K562 (cell line): ENCODE data around the gene PLEKHF1. TPM values are rescaled to one million over a fixed set of nuclear protein-coding genes. Genes with fewer than 3 reads are reported as not detected.

Experiments used
- DDX20 ChIP-seq: fragments of 450-650 bp; IDR thresholded peaks from 2 replicates; pipeline ENCODE4 v1.6.1; 2016; ENCODE audit warnings: missing genetic modification characterization, low read depth, mild to moderate bottlenecking, missing compliant biosample characterization, moderate library complexity
- GMEB1 ChIP-seq: fragments of 250-450 bp; sonication (Bioruptor Pico); IDR thresholded peaks from 2 replicates; pipeline ENCODE4 v1.4.0; 2020; ENCODE audit warnings: mild to moderate bottlenecking
- HOXB6 ChIP-seq: fragments of 250-450 bp; sonication (Bioruptor Pico); IDR thresholded peaks from 2 replicates; pipeline ENCODE4 v1.5.1; 2022; ENCODE audit warnings: mild to moderate bottlenecking, borderline replicate concordance
- KLF1 ChIP-seq: fragments of 450-650 bp; IDR thresholded peaks from 2 replicates; pipeline ENCODE4 v1.6.1; 2016; ENCODE audit warnings: missing genetic modification characterization, missing compliant biosample characterization
- KLF6 ChIP-seq: fragments of 250-450 bp; sonication (Bioruptor Pico); IDR thresholded peaks from 2 replicates; pipeline ENCODE4 v1.4.0; 2020; ENCODE audit warnings: mild to moderate bottlenecking, moderate library complexity, borderline replicate concordance
- MTA3 ChIP-seq: fragments of 450-650 bp; formaldehyde crosslinking; IDR thresholded peaks from 2 replicates; pipeline ENCODE4 v1.6.1; 2017; ENCODE audit warnings: mild to moderate bottlenecking, borderline replicate concordance
- NCOA1 ChIP-seq: fragments of 450-650 bp; IDR thresholded peaks from 2 replicates; pipeline ENCODE4 v1.6.1; 2016; ENCODE audit warnings: low read depth
- PHF21A ChIP-seq: fragments of 450-650 bp; IDR thresholded peaks from 2 replicates; pipeline ENCODE4 v1.6.1; 2017; ENCODE audit warnings: low read depth, borderline replicate concordance
- POLR2AphosphoS2 ChIP-seq: IDR thresholded peaks from 2 replicates; pipeline ENCODE4 v1.6.1; 2012; ENCODE audit warnings: low read length, improper control_type of control experiment
- SFPQ ChIP-seq: fragments of 200-400 bp; formaldehyde crosslinking; IDR thresholded peaks from 2 replicates; pipeline ENCODE4 v1.6.1; 2017; ENCODE audit warnings: mild to moderate bottlenecking, low read depth, low read length, moderate library complexity
- SMARCB1 ChIP-seq: IDR thresholded peaks from 2 replicates; pipeline ENCODE4 v1.6.1; 2011; ENCODE audit warnings: improper control_type of control experiment, low read depth; ENCODE audit not compliant: insufficient read length
- SREBF2 ChIP-seq: sonication (generic); formaldehyde crosslinking; IDR thresholded peaks from 2 replicates; pipeline ENCODE4 v1.4.0; 2020; ENCODE audit warnings: mild to moderate bottlenecking, missing genetic modification reagents
- TEAD4 ChIP-seq, 2 experiments: sonication (generic) in 1 of 2; formaldehyde crosslinking in 1 of 2; IDR thresholded peaks; 2 replicates each; pipeline versions ENCODE4 v1.6.1 to v1.8.0; 2012 to 2022; ENCODE audit warnings: borderline replicate concordance in 1 of 2, inconsistent platforms in 1 of 2, low read length in 1 of 2, mild to moderate bottlenecking in 1 of 2, missing genetic modification reagents in 1 of 2
- TFAM ChIP-seq: fragments of 250-450 bp; sonication (Bioruptor Pico); conservative IDR thresholded peaks from 2 replicates; pipeline ENCODE4 v1.5.0; 2021; ENCODE audit warnings: mild to moderate bottlenecking, moderate library complexity
- ZNF586 ChIP-seq: fragments of 450-650 bp; formaldehyde crosslinking; conservative IDR thresholded peaks from 2 replicates; pipeline ENCODE4 v1.4.0; 2020; ENCODE audit warnings: mild to moderate bottlenecking, moderate library complexity
- ZNF75A ChIP-seq: fragments of 450-650 bp; formaldehyde crosslinking; IDR thresholded peaks from 2 replicates; pipeline ENCODE4 v1.4.0; 2020; ENCODE audit warnings: mild to moderate bottlenecking
- ZNF76 ChIP-seq: fragments of 250-450 bp; sonication (Bioruptor Pico); IDR thresholded peaks from 2 replicates; pipeline ENCODE4 v1.4.0; 2020; ENCODE audit warnings: mild to moderate bottlenecking, moderate library complexity, borderline replicate concordance
- polyA plus RNA-seq, 8 experiments: library from polyadenylated mRNA; depleted of rRNA in 4 of 8; stranded (reverse) in 5 of 8; unstranded in 3 of 8; fragments of >200 nt; fragmentation: Nextera tagmentation in 2 of 8; fragmentation: Illumina TruSeq in 1 of 8; extraction: Ambion mirVana in 2 of 8; extraction: Trizol in 1 of 8; gene quantifications; 2 replicates each; pipeline versions ENCODE4 v1.2.1 to v1.2.3, GENCODE V29; 2011 to 2014; ENCODE audit warnings: inconsistent platforms in 1 of 8, missing spikeins in 1 of 8
- total RNA-seq, 7 experiments: library from RNA; depleted of rRNA in 6 of 7; stranded (reverse); fragments of >200 nt in 6 of 7; fragmentation: Illumina TruSeq in 2 of 7; extraction: Trizol in 2 of 7; gene quantifications; 2 replicates each; pipeline versions ENCODE4 v1.2.1 to v1.2.3, GENCODE V29; 2011 to 2021; ENCODE audit warnings: low replicate concordance in 1 of 7
- TF ChIP-seq, protein P1 (sequence below): sonication (generic); formaldehyde crosslinking; IDR thresholded peaks from 2 replicates; pipeline ENCODE4 v1.8.1; 2022; ENCODE audit warnings: missing genetic modification reagents
- TF ChIP-seq, protein P2 (sequence below): IDR thresholded peaks from 3 replicates; pipeline ENCODE4 v1.6.1; 2011; ENCODE audit warnings: borderline replicate concordance, mild to moderate bottlenecking, moderate library complexity; ENCODE audit not compliant: insufficient read length; ENCODE audit errors: extremely low read depth

Gene PLEKHF1
- total and polyA plus RNA-seq, 9 of the 15 experiments (the other 6 are each of a cell fraction or from before 2014, with no cell fraction given), result 0.07 to 13.4 (median 3.9) TPM; not detected in 1

- 0 out of 2 replicates have a peak, but pooled peaks have one; percentile 9 for TF ChIP-seq GMEB1 (CRISPR knock-in tag)
- TF ChIP-seq, protein P1, sequence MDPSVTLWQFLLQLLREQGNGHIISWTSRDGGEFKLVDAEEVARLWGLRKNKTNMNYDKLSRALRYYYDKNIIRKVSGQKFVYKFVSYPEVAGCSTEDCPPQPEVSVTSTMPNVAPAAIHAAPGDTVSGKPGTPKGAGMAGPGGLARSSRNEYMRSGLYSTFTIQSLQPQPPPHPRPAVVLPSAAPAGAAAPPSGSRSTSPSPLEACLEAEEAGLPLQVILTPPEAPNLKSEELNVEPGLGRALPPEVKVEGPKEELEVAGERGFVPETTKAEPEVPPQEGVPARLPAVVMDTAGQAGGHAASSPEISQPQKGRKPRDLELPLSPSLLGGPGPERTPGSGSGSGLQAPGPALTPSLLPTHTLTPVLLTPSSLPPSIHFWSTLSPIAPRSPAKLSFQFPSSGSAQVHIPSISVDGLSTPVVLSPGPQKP, result no peak
- no peak for TF ChIP-seq SFPQ
- TF ChIP-seq PHF21A, result peak; percentile 67; the same call in 1 of the 2 replicates
- no peak for TF ChIP-seq TFAM (CRISPR knock-in tag)
- no peak for TF ChIP-seq SMARCB1
- TF ChIP-seq TEAD4 (IDR thresholded peaks at IDR 0.05; ENCODE audit: low read length), result no peak
- TF ChIP-seq TEAD4 (CRISPR knock-in tag; IDR thresholded peaks at IDR 0.05; ENCODE audit: borderline replicate concordance), result peak; percentile 13; the same call in 1 of the 2 replicates
- no peak for TF ChIP-seq HOXB6 (CRISPR knock-in tag)
- TF ChIP-seq KLF1 (tag), result 0 out of 2 replicates have a peak, but pooled peaks have one; percentile 31
- TF ChIP-seq SREBF2 (CRISPR knock-in tag), result no peak
- no peak for TF ChIP-seq ZNF76
- TF ChIP-seq KLF6 (CRISPR knock-in tag), result no peak
- no peak for TF ChIP-seq DDX20 (tag)
- no peak for TF ChIP-seq ZNF586 (CRISPR knock-in tag)
- peak; percentile 2; the same call in 1 of the 2 replicates for TF ChIP-seq NCOA1
- TF ChIP-seq POLR2AphosphoS2, result no peak
- TF ChIP-seq, protein P2, sequence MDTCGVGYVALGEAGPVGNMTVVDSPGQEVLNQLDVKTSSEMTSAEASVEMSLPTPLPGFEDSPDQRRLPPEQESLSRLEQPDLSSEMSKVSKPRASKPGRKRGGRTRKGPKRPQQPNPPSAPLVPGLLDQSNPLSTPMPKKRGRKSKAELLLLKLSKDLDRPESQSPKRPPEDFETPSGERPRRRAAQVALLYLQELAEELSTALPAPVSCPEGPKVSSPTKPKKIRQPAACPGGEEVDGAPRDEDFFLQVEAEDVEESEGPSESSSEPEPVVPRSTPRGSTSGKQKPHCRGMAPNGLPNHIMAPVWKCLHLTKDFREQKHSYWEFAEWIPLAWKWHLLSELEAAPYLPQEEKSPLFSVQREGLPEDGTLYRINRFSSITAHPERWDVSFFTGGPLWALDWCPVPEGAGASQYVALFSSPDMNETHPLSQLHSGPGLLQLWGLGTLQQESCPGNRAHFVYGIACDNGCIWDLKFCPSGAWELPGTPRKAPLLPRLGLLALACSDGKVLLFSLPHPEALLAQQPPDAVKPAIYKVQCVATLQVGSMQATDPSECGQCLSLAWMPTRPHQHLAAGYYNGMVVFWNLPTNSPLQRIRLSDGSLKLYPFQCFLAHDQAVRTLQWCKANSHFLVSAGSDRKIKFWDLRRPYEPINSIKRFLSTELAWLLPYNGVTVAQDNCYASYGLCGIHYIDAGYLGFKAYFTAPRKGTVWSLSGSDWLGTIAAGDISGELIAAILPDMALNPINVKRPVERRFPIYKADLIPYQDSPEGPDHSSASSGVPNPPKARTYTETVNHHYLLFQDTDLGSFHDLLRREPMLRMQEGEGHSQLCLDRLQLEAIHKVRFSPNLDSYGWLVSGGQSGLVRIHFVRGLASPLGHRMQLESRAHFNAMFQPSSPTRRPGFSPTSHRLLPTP, result no peak
- no peak for TF ChIP-seq MTA3
- TF ChIP-seq ZNF75A, result no peak
Observed at GRCh38 chr19:29714953-29715700, 49.9 kb downstream of the PLEKHF1 start, which contains the start of gene C19orf12 (continued).
